K562 (cell line): Measurements from ENCODE around the gene CSDE1.

ENCODE experiments used
- ARID3A ChIP-seq: IDR thresholded peaks from 2 replicates; pipeline ENCODE4 v1.6.1; 2012; ENCODE audit warnings: low read depth, low read length, improper control_type of control experiment, borderline replicate concordance
- ASH1L ChIP-seq: fragments of 450-650 bp; IDR thresholded peaks from 2 replicates; pipeline ENCODE4 v1.6.1; 2018; ENCODE audit warnings: borderline replicate concordance, mild to moderate bottlenecking, low read depth; ENCODE audit not compliant: partially characterized antibody
- ATF2 ChIP-seq: sonication (generic); formaldehyde crosslinking; IDR thresholded peaks from 2 replicates; pipeline ENCODE4 v1.8.1; 2022; ENCODE audit warnings: missing genetic modification reagents
- EP300 ChIP-seq: IDR thresholded peaks from 2 replicates; pipeline ENCODE4 v1.6.1; 2012; ENCODE audit warnings: low read length, improper control_type of control experiment
- NCOR1 ChIP-seq: fragments of 450-650 bp; IDR thresholded peaks from 2 replicates; pipeline ENCODE4 v1.6.1; 2016; ENCODE audit warnings: mild to moderate bottlenecking, moderate library complexity
- NR3C1 ChIP-seq: sonication (generic); formaldehyde crosslinking; IDR thresholded peaks from 2 replicates; pipeline ENCODE4 v1.8.1; 2022; ENCODE audit warnings: missing genetic modification reagents
- TBL1XR1 ChIP-seq, 2 experiments: IDR thresholded peaks; 2 replicates each; pipeline ENCODE4 v1.6.1; 2012; ENCODE audit warnings: improper control_type of control experiment in 2 of 2, low read length in 2 of 2, mild to moderate bottlenecking in 1 of 2
- TF ChIP-seq, protein P1 (sequence below), 3 experiments: IDR thresholded peaks in 2 of 3; conservative IDR thresholded peaks in 1 of 3; 2 replicates each; pipeline ENCODE4 v1.5.1; 2011 to 2012; ENCODE audit warnings: low read length in 3 of 3, mild to moderate bottlenecking in 3 of 3, control low read depth in 2 of 3, improper control_type of control experiment in 1 of 3, inconsistent platforms in 1 of 3, low read depth in 1 of 3, mixed read lengths in 1 of 3, moderate library complexity in 1 of 3; ENCODE audit not compliant: insufficient read depth in 2 of 3
- TF ChIP-seq, protein P2 (sequence below): fragments of 150-350 bp; conservative IDR thresholded peaks from 2 replicates; pipeline ENCODE4 v1.6.1; 2014; ENCODE audit warnings: low read length

DNA sequence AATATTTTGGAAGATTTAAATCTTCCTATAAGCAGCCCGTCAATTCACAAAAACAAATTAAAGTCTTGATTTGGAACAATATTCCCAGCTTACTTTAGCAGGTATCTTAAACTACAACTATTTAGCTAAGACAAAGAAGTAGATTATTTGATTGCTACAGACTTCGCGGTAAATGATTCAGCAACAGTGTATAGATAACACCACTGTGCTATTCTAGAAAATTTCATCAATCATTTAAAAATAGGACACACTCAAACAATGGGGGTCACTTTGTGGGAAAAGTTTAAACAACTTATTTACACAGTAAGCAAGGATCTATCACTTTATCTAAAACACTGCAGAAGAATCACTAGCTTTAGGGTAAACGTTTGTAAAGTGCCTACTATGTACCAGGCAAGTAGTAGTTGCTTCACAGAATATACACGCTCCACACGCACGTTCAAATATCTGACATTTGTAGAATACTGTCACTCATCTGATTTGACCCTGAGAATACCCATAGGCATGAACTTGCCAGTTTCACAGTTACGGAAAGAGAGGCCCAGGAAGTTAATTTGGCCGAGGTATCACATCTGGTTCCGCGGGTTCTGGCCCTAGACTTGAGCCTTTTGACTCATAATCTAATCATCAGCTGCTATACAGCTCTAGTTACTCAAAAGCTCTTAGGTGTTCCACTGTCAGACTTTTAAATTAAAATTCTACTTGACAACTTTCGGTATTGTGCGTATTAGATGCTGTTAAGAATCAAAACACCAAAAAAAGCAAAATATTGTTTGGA, 88.8 kb downstream of the CSDE1 start:
- TF ChIP-seq ASH1L (no peak), EP300 (no peak), NCOR1 (no peak), ARID3A (no peak), ATF2 (no peak), NR3C1 (CRISPR knock-in tag) (no peak), TBL1XR1 (IDR thresholded peaks at IDR 0.05; ENCODE audit: low read length in 2 of 2) (no peak)
- TF ChIP-seq, protein P1, sequence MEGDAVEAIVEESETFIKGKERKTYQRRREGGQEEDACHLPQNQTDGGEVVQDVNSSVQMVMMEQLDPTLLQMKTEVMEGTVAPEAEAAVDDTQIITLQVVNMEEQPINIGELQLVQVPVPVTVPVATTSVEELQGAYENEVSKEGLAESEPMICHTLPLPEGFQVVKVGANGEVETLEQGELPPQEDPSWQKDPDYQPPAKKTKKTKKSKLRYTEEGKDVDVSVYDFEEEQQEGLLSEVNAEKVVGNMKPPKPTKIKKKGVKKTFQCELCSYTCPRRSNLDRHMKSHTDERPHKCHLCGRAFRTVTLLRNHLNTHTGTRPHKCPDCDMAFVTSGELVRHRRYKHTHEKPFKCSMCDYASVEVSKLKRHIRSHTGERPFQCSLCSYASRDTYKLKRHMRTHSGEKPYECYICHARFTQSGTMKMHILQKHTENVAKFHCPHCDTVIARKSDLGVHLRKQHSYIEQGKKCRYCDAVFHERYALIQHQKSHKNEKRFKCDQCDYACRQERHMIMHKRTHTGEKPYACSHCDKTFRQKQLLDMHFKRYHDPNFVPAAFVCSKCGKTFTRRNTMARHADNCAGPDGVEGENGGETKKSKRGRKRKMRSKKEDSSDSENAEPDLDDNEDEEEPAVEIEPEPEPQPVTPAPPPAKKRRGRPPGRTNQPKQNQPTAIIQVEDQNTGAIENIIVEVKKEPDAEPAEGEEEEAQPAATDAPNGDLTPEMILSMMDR (IDR thresholded peaks at IDR 0.05 in 2 of 3, conservative IDR thresholded peaks at IDR 0.05 in 1 of 3; ENCODE audit: insufficient read depth in 2 of 3, low read depth in 1 of 3, low read length in 3 of 3) = no peak
- TF ChIP-seq, protein P2, sequence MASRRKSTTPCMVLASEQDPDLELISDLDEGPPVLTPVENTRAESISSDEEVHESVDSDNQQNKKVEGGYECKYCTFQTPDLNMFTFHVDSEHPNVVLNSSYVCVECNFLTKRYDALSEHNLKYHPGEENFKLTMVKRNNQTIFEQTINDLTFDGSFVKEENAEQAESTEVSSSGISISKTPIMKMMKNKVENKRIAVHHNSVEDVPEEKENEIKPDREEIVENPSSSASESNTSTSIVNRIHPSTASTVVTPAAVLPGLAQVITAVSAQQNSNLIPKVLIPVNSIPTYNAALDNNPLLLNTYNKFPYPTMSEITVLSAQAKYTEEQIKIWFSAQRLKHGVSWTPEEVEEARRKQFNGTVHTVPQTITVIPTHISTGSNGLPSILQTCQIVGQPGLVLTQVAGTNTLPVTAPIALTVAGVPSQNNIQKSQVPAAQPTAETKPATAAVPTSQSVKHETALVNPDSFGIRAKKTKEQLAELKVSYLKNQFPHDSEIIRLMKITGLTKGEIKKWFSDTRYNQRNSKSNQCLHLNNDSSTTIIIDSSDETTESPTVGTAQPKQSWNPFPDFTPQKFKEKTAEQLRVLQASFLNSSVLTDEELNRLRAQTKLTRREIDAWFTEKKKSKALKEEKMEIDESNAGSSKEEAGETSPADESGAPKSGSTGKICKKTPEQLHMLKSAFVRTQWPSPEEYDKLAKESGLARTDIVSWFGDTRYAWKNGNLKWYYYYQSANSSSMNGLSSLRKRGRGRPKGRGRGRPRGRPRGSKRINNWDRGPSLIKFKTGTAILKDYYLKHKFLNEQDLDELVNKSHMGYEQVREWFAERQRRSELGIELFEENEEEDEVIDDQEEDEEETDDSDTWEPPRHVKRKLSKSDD = no peak
